Fibroblast of skin of left quadriceps (primary cell): ENCODE measurements around the gene STIM2.
"Not testable (repeated sequence)": the region's sequence is repeated elsewhere in the genome, so short reads cannot be mapped to it uniquely, and the experiment has no call there.

Experiments
- DNase-seq, 2 experiments: peaks; one replicate each; pipeline ENCODE4 v3.0.0-alpha.2; 2013; ENCODE audit warnings: low read depth in 2 of 2

STIM2 gene

GRCh38 chr4:26860157-26860921, at the start of gene STIM2:
Gene STIM2, plus strand, starts transcription at chr4:26860841.
- peak; percentile 95 for DNase-seq

DNA sequence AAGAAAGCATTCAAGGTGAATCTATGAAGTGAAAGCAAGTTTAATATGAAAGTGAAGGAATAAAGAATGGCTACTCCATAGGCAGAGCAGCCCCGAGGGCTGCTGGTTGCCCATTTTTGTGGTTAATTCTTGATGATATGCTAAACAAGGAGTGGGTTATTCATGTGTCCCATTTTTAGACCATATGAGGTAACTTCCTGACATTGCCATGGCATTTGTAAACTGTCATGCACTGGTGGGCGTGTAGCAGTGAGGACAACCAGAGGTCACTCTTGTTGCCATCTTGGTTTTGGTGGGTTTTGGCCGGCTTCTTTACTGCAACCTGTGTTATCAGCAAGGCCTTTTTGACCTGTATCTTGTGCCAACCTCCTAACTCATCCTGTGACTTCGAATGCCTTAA, 49.1 kb upstream of the STIM2 start:
- DNase-seq: not testable (repeated sequence)

- DNase-seq: no peak
These were observed 48.5 kb upstream of the STIM2 start for GRCh38 chr4:26812049-26812714.

- DNase-seq: no peak
These were observed 46.9 kb upstream of the STIM2 start for GRCh38 chr4:26813698-26814097.

DNA sequence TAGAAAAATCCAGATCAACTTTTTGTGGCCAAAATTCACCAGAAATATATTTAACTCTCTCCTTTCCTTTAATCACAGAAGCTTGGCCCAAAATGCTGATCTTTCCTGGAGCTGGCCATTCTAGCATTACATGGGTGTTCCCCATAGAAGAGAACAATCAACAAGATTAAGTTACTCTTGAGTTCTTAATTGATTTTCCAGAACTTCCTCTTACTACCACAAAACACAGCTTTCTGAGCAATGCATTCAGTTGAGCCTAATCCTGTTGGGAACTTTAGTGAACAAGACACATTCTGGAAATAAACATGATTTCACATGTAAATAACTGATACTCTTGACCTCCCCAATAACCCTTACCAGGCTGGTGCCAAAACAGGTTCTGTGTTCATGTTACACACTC, 45.4 kb upstream of the STIM2 start:
- no peak for DNase-seq

DNA sequence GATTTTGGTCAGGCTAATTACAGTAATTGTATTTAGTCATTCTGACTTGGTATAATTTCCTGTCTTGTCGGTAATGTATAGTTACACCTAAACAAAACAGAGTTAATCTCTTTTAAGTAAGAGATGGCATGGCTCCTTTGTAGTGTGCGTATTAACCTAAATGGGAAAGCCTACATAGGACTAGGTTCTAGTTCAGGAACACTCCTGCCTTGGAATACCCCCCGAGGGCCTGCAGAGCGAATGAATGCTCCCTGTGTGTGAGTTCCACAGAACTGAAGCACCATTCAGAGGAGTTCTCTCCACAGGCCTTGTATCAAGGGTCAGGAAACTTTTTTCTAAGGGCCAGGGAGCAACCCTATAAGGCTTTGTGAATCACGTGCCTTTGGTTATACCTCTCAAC, 44.9 kb upstream of the STIM2 start:
- DNase-seq: no peak

GRCh38 chr4:26819026-26819425, 41.6 kb upstream of the STIM2 start:
- DNase-seq: no peak

DNA sequence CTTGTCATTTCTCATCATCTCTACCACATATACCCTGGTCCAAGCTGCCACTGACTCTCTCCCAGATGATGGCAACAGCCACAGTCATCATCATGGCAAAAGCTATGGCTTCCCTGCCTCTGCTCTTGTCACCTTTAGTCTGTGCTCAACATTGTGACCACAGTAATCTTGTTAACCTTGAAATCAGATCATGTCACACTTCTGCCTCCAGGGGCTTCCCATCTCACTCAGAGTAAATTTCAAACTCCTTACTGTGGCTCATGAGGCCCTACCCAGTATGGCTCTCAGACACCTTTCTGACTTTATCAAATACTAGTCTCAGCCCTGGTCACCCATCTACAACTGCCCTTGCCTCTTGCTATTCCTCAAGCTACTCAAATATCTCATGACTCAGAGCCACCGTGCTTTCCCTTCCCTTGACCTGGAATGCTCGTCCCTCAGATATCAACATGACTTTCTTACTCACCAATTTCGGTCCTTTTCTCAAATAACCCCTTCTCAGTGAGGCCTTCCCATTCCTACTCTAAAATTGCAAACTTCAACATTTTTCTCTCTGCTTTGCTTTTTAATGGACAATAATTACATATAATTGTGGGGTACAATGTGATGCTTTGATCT, 41.1 kb upstream of the STIM2 start:
- no peak for DNase-seq

DNA sequence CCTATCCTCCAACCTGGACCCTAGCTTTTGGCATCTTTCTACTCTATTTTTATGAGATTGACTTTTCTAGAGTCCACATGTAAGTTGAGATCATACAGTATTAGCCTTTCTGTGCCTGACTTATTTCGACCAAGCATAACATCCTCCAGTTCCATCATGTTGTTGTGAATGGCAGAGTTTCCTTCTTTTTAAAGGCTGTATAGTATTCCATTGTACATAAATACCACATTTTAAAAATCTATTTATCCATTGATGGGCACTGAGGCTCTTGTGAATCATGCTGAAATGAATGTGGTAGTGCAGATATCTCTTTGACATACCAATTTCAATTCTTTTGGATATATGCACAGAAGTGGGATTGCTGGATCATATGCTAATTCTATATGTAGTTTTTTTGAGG, 40.3 kb upstream of the STIM2 start:
- DNase-seq: no peak

DNA sequence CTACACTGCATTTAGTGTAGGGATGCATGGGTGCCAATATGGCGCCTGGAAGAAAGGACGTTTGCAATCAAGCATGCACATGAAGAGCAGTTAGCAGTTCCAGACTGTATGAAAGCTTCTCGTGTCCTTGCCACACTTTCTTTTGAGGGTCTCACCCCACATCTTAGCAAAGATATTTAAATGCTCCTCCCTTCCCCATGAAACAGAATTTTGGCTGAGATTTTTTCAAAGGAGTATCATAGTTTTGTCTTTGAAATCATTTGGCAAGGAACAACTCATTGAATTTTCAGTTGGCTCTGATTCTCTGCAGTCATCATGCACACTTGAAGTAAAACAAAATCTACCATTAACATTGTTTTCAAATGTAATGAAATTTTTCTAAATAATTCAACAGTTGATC, 39.6 kb upstream of the STIM2 start:
- no peak for DNase-seq

- no peak for DNase-seq
These were observed 38.8 kb upstream of the STIM2 start for GRCh38 chr4:26821677-26822503.

DNA sequence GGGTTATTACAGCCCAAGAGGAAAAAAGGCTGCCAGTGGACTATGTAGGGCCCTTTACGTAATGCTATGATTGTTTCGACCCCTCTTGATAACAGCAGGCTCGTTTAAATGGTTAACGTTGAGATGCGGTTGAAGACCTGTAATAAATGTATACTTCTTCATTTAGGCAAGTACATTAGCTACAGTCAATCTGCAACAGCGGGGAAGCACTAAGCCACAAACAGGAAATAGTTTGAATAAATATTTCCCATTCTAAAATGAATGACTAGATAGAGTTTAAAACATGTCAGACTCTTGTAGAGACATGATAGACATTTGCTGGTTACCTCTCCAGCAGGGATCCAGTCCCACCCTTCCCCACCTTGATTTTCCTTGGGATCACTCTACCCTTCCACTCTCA, 38.1 kb upstream of the STIM2 start:
- no peak for DNase-seq

DNA sequence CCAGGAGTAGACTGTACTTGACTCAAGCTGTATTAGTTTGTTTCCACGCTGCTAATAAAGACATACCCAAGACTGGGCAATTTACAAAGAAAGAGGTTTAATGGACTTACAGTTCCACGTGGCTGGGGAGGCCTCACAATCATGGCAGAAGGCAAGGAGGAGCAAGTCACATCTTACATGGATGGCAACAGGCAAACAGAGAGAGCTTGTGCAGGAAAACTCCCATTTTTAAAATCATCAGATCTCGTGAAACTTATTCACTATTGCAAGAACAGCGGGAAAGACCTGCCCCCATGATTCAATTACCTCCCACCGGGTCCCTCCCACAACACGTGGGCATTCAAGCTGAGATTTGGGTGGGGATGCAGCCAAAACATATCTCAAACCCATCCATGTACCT, 37.7 kb upstream of the STIM2 start:
- DNase-seq: not testable (repeated sequence)

DNA sequence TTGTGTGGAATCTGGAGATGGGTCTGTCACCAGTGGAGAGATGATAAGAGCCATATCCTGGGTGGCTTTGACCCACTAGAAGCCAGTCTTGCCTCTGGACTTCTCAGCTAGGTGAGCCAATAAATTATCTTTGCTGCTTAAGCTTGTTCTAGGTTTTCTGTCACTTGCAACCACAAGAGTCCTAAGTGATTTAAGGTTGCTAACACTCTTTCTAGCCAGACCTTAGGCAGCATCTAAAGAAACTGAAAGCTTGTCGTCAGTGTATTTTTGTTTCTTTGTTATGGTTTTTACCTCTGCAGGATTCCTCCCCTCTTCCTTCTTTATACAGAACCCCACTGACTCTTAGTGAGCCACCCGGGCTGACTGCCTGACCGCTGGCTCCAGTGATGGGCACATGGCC, 37.1 kb upstream of the STIM2 start:
- DNase-seq: no peak

GRCh38 chr4:26824667-26825066, 36.0 kb upstream of the STIM2 start:
- DNase-seq: no peak

DNA sequence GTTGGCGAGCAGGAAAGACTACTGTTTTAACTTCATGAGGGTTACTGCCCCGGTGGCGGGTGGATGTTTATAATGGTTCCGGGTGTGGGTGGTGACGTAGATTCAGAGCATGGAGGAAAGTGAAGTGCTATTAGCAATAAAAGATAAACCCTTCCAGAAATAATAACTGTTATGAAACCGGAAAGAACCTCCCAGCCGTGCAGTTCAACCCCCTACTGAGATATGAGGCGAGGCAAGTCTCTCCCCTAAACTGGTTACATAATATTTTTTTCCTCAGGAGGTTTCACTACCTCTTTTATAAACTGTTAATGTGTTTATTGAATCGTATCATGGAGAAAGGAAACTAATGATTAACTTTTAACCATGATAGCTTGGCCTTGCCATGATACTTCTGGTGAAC, 33.9 kb upstream of the STIM2 start:
- no peak for DNase-seq

- DNase-seq: not testable (repeated sequence)
These were observed 33.3 kb upstream of the STIM2 start for GRCh38 chr4:26827336-26827735.

GRCh38 chr4:26827798-26828197, 32.8 kb upstream of the STIM2 start:
- no peak for DNase-seq

- no peak for DNase-seq
These were observed 31.6 kb upstream of the STIM2 start for GRCh38 chr4:26829018-26829417.

- DNase-seq: no peak
These were observed 30.6 kb upstream of the STIM2 start for GRCh38 chr4:26830033-26830432.

DNA sequence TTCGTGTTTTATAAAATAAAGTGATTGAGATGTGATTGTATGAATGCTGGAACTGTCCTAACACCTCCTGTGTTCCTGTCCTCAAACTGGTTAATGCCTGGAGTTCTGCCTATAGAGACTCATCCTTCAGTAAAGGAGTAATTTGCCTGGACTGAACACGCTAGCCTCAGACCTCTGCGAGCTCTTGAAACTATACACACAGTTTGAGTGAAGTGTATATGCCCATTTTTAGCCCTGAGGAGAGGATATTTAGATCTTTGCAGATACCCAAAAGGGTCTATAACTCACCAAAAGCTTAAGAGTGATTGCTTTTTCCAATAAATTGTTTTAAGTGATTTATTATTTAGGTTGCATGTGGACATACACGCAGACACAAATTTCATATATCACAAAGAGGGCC, 29.9 kb upstream of the STIM2 start:
- DNase-seq: no peak

DNA sequence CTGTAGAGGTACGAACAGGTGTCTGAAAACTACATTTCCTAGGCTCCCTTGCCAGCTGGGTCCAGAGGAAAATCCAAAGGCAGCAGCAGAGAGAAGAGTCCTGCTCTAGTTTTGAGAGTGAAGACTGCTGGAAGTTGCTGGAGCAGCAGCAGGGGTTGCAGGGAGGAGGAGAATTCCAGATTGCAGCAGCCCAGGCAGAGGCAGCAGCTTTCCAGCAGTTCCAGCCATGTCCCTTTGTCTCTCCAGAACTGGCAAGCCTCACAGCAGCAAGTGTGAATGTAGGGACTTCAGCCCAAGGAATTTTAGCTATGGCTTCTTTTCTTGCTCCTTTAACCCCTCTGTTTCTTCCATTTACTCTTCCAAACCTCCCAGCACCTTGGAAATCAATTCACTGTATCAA, 24.1 kb upstream of the STIM2 start:
- DNase-seq: no peak
